PC-9 (cell line): ENCODE results near the gene TRIM43.
"Not testable (repeated sequence)": the region's sequence is repeated elsewhere in the genome, so short reads cannot be mapped to it uniquely, and the experiment has no call there.

Source experiments
- EZH2 ChIP-seq: fragments of 200-600 bp; sonication (generic); IDR thresholded peaks from 2 replicates; pipeline ENCODE4 v1.8.0; 2017; ENCODE audit warnings: antibody characterized with exemption, low read depth
- TF ChIP-seq, protein P1 (sequence below): fragments of 200-600 bp; sonication (generic); conservative IDR thresholded peaks from 2 replicates; pipeline ENCODE4 v1.6.1; 2017; ENCODE audit warnings: mixed run types, antibody characterized with exemption, mild to moderate bottlenecking, moderate library complexity

DNA sequence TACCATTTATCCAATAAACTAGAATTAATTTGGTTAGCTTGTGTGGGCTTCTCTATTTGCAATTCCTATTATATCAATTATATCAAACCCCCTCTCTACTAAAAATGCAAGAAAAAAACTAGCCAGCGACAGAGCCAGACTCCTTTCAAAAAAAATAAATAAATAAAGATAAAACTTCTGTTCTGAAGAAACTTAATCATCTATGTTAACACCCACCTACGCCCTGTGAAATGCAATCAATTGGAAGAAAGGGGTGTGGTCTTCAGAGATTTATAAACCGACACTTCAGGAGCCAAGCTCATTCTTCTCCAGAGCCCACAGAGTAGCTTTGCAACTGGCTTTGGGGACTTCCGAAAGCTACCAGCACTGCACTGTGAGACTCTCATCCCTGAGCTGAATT, at the start of gene TRIM43:
- TF ChIP-seq, protein P1, sequence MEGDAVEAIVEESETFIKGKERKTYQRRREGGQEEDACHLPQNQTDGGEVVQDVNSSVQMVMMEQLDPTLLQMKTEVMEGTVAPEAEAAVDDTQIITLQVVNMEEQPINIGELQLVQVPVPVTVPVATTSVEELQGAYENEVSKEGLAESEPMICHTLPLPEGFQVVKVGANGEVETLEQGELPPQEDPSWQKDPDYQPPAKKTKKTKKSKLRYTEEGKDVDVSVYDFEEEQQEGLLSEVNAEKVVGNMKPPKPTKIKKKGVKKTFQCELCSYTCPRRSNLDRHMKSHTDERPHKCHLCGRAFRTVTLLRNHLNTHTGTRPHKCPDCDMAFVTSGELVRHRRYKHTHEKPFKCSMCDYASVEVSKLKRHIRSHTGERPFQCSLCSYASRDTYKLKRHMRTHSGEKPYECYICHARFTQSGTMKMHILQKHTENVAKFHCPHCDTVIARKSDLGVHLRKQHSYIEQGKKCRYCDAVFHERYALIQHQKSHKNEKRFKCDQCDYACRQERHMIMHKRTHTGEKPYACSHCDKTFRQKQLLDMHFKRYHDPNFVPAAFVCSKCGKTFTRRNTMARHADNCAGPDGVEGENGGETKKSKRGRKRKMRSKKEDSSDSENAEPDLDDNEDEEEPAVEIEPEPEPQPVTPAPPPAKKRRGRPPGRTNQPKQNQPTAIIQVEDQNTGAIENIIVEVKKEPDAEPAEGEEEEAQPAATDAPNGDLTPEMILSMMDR, result not testable (repeated sequence)
- not testable (repeated sequence) for TF ChIP-seq EZH2
